ENCODE data around the gene CST5. TPM values are rescaled to one million over a fixed set of nuclear protein-coding genes. Genes with fewer than 3 reads are reported as not detected.

The CST5 gene
- total RNA-seq, 2 experiments from 2014 or later: not detected

DNA sequence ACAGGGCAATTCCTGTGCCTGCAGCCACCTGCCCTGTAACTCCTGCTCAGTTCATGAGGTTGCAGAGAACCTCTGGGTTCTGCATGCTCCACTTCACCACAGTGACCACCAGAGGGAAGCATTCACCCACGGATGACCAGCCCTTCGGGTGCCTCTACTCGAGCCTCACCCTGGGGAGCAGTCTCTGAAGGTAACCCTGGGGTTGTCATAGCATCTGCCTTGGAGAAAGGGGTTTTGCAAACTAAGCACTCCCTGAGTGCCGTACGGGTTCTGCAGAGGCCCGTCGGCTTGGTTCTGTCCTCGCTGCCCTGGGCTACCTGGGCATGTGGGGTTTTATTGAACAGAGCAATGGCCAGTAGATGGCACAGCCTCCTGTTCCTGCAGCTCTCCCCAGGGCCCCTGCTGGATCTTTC lies 10.2 kb upstream of the CST5 start:
- peak; percentile 98 for ATAC-seq (ENCODE audit: poor library complexity)
- Histone ChIP-seq H3K9me3 (ENCODE audit: control insufficient read depth in 1 of 2, insufficient read depth in 1 of 2, low read length in 2 of 2) (no peaks in the 10 kb centered on the region), H3K4me1 (ENCODE audit: insufficient read depth, low read length) (peaks cover 6% of the 10 kb centered on the region), H3K4me3 (ENCODE audit: low read length) (no peak overlapping the region), H3K36me3 (ENCODE audit: insufficient read depth, low read length) (no peaks in the 10 kb centered on the region), H3K27me3 (ENCODE audit: control insufficient read depth in 1 of 2, insufficient read depth in 2 of 2, low read length in 2 of 2) (peaks cover 0 to 3% of the 10 kb centered on the region in 2 experiments), H3K27ac (ENCODE audit: low read depth in 1 of 2, low read length in 2 of 2) (no peak overlapping the region)
- Mint-ChIP-seq H3K9me3 (no peaks in the 10 kb centered on the region), H3K4me1 (ENCODE audit: low read depth) (peaks cover 4% of the 10 kb centered on the region), H3K36me3 (ENCODE audit: low read depth) (no peaks in the 10 kb centered on the region), H3K27ac (no peak overlapping the region), H3K27me3 (no peaks in the 10 kb centered on the region), H3K4me3 (no peak overlapping the region)
- POLR2A ChIA-PET: no interaction called here
- DNase-seq: peak; percentile 31 to 84 (median 58)
- peak; percentile 76 for TF ChIP-seq CTCF (IDR thresholded peaks at IDR 0.05)
- CTCF ChIA-PET: no interaction called here
- intact Hi-C loops (cut with DNase I, micrococcal nuclease): loop anchor here (1.0 to 10.0 kb wide), 9 partner anchors 45 to 1025 kb away; no protein-coding TSS in a partner anchor

GRCh38 chr20:23887856-23888255 lies 8.3 kb upstream of the CST5 start:
- intact Hi-C loops (cut with DNase I, micrococcal nuclease): loop anchor here (5.0 to 10.0 kb wide), 7 partner anchors 47 to 1027 kb away; no protein-coding TSS in a partner anchor
- H3K27me3 ChIP-seq (ENCODE audit: control insufficient read depth in 1 of 2, insufficient read depth in 2 of 2, low read length in 2 of 2): no peaks in the 10 kb centered on the region
- no peak overlapping the region for H3K27ac Mint-ChIP-seq

GRCh38 chr20:23884771-23885162 lies 5.2 kb upstream of the CST5 start:
- no peak for TF ChIP-seq CTCF (IDR thresholded peaks at IDR 0.05)
- Histone ChIP-seq H3K27me3 (ENCODE audit: control insufficient read depth in 1 of 2, insufficient read depth in 2 of 2, low read length in 2 of 2) (no peaks in the 10 kb centered on the region), H3K4me1 (ENCODE audit: insufficient read depth, low read length) (peaks cover 1% of the 10 kb centered on the region), H3K27ac (ENCODE audit: low read depth in 1 of 2, low read length in 2 of 2) (no peak overlapping the region), H3K4me3 (ENCODE audit: low read length) (no peak overlapping the region), H3K9me3 (ENCODE audit: control insufficient read depth in 1 of 2, insufficient read depth in 1 of 2, low read length in 2 of 2) (no peaks in the 10 kb centered on the region), H3K36me3 (ENCODE audit: insufficient read depth, low read length) (no peaks in the 10 kb centered on the region)
- Mint-ChIP-seq H3K27me3 (no peaks in the 10 kb centered on the region), H3K4me1 (ENCODE audit: low read depth) (peaks cover 4% of the 10 kb centered on the region), H3K4me3 (no peak overlapping the region), H3K9me3 (no peaks in the 10 kb centered on the region), H3K36me3 (ENCODE audit: low read depth) (no peaks in the 10 kb centered on the region), H3K27ac (no peak overlapping the region)
- ChIA-PET POLR2A (no interaction called here), CTCF (no interaction called here)
- intact Hi-C loops (cut with DNase I, micrococcal nuclease): loop anchor here (5.0 to 10.0 kb wide), 7 partner anchors 50 to 1030 kb away; no protein-coding TSS in a partner anchor
- no peak for ATAC-seq (ENCODE audit: poor library complexity)
- no peak for DNase-seq

More at GRCh38 chr20:23887856-23888255, 8.3 kb upstream of the CST5 start:
- Histone ChIP-seq H3K4me1 (ENCODE audit: insufficient read depth, low read length) (peaks cover 6% of the 10 kb centered on the region), H3K4me3 (ENCODE audit: low read length) (no peak overlapping the region), H3K27ac (ENCODE audit: low read depth in 1 of 2, low read length in 2 of 2) (no peak overlapping the region), H3K36me3 (ENCODE audit: insufficient read depth, low read length) (no peaks in the 10 kb centered on the region), H3K9me3 (ENCODE audit: control insufficient read depth in 1 of 2, insufficient read depth in 1 of 2, low read length in 2 of 2) (no peaks in the 10 kb centered on the region)
- DNase-seq: no peak
- ChIA-PET CTCF (no interaction called here), POLR2A (interaction anchor here (1.3 kb wide), 1 partner anchor 14 kb away, joined by 4 read pairs; no protein-coding TSS in a partner anchor)
- H3K4me3 Mint-ChIP-seq: no peak overlapping the region
- TF ChIP-seq CTCF (IDR thresholded peaks at IDR 0.05): no peak
- ATAC-seq (ENCODE audit: poor library complexity): no peak
- H3K9me3 Mint-ChIP-seq: no peaks in the 10 kb centered on the region
- H3K4me1 Mint-ChIP-seq (ENCODE audit: low read depth): peaks cover 4% of the 10 kb centered on the region
- no peaks in the 10 kb centered on the region for H3K27me3 Mint-ChIP-seq
- H3K36me3 Mint-ChIP-seq (ENCODE audit: low read depth): no peaks in the 10 kb centered on the region
